Measurements from ENCODE around the gene CAB39L.
A peak's percentile ranks its signal among the peaks of the same experiment; 100 is the strongest.

The CAB39L gene

DNA sequence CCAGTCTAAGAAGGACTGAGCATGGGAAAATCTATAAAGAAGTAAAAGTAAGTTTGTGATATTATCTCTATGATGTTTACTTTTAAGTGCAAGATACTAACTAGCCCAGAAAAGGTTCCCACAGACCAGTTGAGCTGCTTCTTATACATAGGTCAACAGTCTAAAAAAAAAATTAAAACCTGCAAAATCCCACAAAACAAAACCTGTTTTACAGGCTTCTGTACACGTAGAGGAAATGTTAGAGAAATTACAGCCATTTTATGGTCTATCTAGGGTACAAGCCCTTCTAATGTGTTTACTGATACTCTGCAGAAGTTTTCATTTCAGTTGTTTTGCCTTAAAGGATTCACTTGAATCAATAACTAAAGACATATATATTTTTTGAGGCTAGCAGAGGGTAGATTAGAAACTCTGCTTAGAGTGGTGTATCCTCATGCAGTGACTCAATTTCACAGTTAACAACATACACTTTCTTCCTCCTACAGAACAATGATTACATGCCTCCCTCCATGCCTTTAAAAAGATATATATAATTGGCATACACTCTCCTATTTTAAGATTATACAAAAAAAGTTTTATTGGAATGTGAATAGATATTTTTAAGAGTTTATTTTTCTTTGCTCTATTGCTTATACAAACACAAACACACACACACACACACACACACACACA, 43.9 kb downstream of the CAB39L start:
- no peak for DNase-seq (ENCODE audit: low spot score)

DNA sequence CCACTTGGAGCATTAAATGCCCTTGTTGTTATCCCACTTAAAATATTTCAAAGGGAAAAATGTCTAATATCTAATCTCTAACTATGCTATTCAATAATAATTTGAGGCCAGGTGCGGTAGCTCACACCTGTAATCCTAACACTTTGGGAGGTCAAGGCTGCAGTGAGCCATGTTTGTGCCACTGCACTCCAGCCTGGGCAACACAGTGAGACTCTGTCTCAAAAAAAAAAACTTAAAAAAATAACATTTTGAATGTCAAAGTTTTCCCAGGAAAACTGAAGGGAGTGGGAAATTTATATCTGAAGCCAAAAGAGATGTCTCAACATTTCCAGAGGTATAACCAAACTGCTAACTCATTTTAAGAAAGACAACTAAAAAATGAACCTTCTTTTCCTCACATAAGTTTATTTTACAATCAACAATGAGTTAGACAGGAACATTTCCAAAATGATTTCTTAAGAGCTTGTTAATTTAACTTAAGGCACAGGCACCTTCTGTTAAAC, 47.9 kb downstream of the CAB39L start:
- no peak for DNase-seq (ENCODE audit: low spot score)

DNA sequence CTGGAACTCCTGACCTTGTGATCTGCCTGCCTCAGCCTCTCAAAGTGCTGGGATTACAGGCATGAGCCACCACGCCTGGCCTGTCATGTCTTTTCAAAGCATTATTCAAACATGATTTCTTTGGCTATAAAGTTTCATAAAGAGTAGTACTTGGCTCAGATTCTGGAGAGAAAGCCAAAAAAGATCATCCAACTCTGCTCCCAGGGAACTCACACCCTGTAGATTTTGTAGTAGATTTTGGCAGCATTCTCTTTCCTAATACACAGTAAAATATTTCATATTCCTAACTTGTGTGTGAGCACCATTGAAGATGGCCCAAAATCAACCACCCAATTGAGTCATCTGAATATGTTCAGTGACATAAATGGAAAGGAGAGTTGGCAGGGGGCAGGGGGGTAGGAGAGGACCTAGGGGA, 48.4 kb downstream of the CAB39L start:
- DNase-seq (ENCODE audit: low spot score): no peak

DNA sequence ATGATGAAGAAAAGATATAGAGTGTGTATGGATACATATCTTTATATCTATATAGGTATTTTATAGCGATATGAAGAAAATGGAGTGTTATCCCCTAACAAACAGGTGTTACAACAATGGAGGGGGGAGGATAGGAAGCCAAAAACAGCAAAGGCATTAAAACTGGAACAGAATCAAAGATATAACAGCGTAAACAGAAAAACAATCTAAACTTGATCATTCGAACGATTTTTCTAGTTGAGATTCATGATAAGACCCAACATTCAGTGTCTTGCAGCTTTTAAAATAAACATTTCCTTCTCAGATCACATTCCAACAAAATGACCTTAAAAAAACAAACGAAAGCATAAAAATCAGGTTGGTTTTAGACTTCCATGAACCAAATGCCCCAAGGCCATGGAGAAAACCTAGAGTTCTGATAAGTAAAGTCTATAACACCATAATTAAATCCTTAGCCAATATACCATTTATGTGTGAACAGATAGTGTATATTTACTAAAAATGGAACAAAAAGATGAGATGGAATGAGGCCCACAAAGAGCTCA, 55.7 kb downstream of the CAB39L start:
- no peak for DNase-seq (ENCODE audit: low spot score)

DNA sequence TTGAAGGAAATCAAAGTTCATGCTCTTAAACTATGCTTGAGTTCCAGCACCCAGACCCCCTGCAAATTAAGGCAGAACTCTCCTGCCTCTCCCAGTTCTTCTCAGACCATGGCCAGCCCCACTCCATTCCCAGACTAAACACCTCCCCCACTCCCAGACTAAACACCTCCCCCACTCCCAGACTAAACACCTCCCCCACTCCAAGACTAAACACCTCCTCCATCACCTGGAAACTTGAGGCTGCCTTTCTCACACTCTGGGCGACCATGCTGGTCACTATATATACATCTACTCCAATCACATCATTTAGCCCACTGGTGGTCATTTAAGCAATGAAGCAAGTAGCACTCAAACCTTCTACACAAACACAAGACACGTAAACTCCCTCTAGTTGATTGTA, 57.2 kb downstream of the CAB39L start:
- no peak for DNase-seq (ENCODE audit: low spot score)

DNA sequence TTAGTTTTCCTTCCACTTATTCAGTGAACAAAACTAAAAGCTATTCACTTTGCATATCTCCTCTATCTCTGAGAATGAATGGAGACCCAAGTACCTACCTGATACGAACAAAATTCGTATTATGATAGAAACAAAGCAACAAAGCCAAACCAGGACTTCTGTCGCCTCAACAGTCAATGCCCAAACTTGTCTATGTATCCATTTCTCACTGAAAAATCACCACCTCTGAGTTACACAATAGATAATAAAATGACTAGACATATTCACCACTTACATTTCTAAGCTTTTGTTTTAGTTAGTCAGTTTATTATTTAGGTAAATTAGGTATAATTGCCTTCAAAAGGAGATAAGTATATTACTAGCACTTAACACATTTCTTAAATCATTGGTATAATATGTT, 67.7 kb downstream of the CAB39L start:
- DNase-seq (ENCODE audit: low spot score): no peak

DNA sequence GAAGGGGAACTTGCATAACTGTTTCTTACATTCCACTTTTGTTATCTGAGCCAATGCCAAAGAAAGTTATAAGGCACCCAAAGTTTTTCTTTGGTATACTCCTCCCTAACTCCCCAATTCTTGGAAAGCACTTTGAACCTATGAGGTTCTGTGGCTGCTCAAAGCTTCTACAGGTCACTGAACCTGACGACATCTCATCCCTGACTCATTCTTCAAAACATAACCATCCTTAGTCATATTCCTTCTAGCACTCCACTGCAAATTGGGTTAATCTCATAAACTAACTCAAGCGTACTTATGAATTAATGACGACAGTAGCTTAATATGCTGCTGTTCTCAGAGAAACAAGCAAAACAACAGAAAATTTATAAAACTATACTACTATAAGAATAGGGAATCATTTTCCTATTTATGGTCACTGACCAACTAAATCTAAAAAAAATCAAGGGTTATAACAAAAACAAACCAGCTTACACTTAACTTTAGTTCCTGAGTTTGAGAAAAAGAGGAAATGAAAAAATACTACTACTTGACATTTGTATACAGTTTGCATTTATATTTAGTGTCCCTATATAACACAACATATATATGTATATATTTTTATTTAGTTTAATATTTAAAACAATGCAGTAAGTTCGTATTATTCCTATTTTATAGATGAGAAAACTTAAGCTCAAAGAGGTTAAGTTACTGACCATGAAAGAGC, 69.1 kb downstream of the CAB39L start:
- no peak for DNase-seq (ENCODE audit: low spot score)

DNA sequence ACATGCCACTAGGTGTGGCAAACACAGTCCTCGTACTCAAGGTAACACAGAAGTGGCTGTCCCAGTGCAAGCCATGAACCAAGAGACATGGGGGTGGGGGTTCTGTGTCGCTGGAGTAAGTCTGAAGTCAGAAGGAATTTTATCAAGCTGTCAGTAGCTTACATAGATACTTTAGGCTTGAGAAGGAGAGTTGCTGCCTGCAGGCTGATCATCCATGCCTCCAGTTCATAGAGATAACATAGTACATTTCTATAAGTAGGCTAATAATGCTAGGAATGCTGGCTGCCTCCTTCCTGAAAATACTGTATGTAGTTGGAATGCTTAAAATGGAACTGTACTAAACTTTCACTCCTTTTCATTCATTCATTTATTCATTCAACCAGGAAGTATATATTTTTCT, 70.1 kb downstream of the CAB39L start:
- no peak for DNase-seq (ENCODE audit: low spot score)

DNA sequence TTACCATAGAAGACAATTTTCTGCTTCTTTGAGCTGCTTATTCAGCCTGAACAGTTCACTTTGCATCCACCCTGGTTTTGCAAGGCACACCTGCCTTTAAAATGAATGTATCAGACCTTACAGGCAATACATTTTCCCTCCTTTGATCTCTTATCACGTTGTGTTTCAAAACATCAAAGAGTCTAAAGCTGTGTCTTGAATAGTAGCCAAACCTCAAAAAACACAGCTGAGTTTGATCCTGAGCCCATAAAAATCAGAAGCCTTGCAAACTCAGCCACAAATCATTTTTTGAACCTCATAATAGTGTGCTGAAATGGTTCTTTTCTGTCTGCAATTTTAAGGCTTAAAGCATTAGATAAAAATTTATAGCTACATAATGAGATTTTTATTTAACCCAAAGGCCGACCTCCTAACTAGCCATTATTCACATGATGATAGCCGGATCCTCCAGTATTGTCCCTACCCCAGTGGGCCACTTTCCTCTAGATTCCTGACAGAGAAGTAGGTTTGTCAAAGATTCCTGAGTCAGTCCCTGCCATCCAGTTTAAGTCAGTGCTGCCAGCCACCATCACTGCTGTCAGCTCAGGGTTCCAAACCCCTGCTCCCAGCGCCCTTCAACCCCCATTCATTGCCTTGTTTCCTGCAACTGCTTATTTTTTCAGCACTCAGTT, 71.8 kb downstream of the CAB39L start:
- peak; percentile 38 for DNase-seq (ENCODE audit: low spot score)

DNA sequence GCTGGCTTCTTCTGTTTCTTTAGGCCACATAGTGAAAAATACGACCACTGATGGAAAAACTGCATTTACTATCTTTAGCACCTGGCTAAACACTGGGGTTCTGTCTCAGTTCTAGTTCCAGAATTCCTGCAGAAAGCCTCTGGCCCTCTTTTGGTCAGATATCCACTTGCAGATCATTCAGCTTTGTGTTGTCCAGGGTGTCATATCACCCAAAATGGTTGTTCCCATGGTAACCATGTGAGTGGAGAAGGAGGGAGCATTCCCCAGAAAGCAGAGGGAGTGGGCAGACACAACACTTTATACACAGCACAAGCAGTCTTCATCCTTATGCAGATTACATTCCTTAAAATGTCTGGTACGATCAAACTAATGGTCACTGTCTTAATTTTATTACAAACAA, 73.5 kb downstream of the CAB39L start:
- DNase-seq (ENCODE audit: low spot score): no peak

DNA sequence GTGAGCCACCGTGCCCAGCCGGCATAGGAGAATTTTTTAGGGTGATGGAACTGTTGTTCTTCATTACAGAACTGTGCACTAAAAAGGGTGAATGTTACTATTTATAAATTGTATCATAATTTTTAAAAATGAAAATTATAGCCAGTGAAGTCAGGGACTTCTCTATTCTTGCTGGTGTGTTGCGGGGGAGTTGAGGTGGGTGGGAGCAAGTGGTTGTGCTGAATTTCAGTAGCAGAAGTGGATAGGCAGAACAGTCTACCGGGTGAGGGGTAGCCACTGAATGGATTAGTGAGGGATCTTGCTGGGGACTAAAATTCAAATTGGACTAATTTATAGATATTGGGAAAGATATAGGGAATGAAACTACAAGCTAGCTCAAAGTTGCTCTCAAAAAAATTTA, 74.0 kb downstream of the CAB39L start:
- DNase-seq (ENCODE audit: low spot score): no peak

DNA sequence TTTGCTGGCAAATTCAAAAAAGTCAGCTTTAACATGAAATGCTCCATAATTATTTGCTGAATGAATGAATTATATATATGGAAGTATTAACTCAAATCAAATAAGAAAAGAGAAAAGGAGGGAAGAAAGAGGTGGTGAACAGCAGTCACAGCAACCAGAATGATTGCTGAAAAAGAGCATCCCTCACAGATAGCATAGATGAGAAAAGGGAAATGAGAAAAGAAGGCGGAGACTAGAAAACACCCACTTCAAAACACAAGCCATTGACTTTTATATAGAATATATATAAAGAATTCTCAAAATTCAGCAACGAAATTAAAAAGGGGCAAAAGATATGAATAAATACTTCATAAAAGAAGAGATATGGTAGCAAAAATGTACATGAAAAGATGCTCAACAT, 75.2 kb downstream of the CAB39L start:
- no peak for DNase-seq (ENCODE audit: low spot score)

DNA sequence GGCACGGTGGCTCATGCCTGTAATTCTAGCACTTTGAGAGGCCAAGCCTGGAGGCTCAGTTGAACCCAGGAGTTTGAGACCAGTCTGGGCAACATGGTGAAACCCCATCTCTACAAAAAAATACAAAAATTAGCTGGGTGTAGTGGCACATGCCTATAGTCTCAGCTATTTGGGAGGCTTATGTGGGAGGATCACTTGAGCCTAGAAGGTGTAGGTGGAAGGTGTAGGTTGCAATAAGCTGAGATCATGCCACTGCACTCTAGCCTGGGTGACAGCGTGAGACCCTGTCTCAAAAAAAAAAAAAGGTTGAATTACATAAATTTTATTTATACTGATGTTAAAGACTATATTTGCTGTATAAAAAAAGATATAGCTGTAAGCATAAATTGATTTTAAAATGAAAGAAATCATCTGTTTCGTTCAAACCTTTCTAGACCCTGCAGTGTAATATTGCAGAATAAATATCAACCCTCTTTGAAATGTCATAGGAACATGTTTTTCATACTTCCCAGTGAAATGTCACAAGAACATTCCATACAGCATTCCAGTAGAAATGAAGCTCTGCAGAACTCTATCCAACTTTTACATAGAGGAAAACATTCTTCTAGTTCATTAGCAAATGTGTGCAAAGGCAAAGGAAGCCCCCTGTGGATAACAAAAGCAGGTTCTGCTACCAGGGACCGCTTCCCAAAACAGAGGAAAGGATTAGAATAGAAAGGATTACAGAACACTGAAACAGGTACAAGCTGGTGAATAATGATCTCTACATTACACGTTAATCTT, 76.0 kb downstream of the CAB39L start:
- DNase-seq (ENCODE audit: low spot score): no peak

DNA sequence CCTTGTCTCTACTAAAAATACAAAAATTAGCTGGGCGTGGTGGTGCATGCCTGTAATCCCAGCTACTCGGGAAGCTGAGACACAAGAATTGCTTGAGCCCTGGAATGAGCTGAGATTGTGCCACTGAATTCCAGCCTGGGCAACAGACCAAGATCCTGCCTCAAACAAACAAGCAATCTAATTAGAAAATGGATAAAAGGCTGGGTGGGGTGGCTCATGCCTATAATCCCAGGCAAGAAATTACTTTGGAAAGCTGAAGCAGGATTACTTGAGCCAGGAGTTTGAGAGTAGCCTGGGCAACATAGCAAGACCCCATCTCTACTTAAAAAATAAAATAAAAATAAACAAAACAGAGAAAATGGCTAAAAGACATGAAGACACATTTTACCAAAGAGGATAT, 77.0 kb downstream of the CAB39L start:
- DNase-seq (ENCODE audit: low spot score): no peak

DNA sequence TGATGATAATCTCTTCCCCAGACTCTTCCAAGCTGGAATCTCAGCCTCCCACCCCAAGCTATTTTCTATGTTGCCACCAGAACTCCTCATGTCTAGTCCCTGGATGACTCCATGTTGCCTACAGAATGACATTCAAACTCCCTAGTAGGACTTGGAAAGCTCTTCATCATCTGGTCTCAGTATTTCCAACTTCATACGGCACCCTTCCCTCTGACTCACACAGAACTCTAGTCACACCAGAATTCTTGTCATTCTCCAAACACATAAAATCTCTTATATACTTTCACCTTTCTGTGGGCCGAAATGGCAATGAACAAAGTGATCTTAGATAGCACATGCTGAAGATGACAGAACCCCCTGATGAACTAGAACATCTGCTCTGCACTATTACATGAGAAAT, 86.2 kb downstream of the CAB39L start:
- DNase-seq (ENCODE audit: low spot score): no peak

DNA sequence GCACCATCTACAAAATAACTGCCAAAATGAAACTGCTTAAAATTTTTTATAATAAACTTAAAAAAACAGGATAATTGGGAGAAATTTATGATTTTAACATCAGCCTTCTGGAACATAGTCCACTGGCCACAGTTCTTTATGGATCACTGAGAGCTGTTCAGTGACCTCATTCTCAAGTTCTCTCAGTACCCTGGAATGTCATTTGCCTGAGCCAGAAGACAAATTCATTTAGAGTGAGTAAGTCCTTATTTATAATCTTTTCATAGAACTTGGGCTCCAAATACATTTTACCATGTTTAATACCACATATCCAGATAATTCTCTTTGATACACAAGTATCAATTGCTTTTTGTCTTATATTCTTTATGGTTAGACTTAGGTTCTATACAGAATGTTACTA, 87.6 kb downstream of the CAB39L start:
- DNase-seq (ENCODE audit: low spot score): no peak

DNA sequence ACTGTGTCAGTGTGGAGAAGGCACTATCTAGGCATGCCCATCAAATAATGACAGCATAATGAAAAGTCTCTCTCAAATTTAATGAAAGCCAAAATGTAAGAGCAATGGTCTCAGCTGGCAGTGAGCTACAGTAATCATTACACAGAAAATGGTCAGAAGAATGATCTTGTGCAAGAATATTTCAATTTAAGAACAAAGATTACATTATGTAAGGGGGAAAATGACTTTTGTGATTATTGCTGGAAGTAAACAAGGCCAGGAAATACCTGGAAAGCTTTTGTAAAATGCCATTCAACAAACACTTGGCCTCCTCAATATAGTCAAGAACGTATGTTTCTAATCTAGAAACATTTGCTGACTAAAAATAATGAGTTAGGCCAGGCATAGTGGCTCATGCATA, 89.1 kb downstream of the CAB39L start:
- no peak for DNase-seq (ENCODE audit: low spot score)

DNA sequence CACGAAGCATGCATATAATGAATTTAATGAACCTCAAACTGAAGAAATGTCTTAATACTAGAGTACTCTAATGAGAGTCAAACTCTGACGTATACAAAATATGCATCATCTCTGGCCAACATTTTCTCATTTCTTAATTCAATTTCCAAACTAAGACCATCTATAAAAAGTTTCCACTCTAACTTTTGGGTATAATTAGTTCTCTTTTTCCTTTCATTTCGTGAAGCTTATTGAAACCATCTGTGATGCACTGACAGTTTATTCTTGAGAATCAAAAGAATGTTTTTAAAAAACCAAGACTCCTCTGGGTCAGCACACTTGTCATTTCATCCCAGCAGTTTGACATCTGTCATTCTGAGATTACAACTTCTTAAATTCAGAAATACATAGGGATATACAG, 90.0 kb downstream of the CAB39L start:
- no peak for DNase-seq (ENCODE audit: low spot score)

DNA sequence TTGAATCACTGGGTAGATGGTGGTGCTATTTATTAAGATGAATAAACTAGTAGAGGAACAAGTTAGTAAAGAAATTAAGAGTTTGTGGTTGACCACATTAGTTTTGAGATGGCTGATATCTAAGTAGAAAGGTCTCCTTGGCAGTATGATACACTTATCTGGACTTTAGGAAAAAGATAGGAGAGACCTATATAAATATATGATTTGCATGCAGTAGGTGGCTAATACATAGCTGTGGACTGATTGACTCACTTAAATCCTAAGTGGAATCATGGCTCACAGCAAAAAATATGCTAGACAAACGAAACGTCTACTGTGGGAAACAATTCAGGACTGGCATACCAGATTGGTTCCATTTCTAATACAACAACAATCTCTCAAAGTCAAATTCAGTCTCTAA, 92.0 kb downstream of the CAB39L start:
- no peak for DNase-seq (ENCODE audit: low spot score)

DNA sequence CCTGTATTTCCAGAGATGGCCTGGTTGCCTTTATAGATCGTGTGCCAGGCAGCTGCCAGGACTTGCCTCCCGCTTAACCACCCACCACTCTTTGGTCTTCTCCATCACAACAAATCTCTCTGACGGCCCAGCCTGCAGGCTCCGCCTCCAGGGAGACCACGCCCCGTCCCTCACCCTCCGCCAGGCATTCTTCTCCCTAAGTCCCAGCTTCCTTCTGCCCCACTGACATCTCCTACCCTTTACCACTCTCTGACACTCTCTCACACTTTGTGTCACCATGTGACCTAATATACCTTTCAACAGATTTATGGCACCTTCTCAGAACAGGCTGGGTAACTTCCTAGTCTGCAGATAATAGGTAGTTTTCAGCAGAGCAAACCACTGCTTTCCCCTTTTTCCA, 95.1 kb downstream of the CAB39L start:
- DNase-seq (ENCODE audit: low spot score): no peak

DNA sequence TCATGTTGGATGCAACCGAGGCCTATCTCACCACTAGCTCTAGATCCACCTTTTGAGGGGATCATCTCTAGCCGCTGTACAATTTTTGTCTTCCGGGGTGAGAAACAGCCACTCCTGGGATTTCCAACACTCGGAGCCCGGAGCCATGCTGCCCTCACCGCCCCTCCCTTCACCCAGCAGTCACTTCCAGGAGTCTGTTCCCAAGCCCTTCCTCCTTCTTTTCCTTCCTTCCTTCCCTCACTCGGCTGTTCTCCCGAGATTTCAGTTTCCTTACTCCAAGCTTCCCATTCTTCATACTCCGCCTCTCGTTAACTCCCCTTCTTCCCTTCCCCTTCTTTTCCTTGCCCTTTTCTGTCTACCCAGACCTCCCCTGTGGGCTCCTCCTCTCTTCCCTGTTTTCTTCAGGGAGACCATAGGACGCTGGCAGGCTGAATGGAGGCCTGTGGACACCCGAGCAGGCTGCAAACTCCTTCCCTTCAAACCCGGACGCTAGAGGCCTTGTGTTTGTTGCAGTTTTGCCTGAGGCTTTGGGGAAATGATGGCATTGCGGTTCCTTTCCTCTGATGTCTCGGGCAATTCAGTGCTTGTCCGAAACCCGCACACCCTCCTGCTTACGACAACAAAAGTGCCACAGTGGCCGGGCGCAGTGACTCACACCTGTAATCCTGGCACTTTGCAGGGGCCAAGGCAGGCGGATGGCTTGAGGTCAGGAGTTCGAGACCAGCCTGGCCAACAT, 96.0 kb downstream of the CAB39L start:
- no peak for DNase-seq (ENCODE audit: low spot score)

DNA sequence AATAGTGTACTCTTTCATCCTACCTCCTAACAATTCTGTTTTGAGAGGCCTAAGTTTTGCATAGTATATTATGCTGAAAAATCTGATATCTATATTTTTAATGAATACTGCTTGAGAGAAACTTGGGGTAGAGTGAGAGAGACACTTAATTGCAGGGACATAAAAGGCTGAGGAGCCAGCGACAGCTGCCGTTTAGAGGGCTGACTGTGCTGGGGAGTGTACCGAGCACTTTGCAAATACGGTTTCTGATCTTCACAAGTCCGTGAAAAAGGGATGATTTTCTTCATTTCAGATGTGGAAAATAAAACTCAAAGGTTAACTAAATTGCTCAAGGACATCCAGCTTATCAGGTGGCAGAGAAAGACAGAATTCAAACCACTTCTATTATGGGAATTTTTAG, 97.4 kb downstream of the CAB39L start:
- DNase-seq (ENCODE audit: low spot score): no peak
